ENCODE results near the gene SLC35F3.

Gene SLC35F3

DNA sequence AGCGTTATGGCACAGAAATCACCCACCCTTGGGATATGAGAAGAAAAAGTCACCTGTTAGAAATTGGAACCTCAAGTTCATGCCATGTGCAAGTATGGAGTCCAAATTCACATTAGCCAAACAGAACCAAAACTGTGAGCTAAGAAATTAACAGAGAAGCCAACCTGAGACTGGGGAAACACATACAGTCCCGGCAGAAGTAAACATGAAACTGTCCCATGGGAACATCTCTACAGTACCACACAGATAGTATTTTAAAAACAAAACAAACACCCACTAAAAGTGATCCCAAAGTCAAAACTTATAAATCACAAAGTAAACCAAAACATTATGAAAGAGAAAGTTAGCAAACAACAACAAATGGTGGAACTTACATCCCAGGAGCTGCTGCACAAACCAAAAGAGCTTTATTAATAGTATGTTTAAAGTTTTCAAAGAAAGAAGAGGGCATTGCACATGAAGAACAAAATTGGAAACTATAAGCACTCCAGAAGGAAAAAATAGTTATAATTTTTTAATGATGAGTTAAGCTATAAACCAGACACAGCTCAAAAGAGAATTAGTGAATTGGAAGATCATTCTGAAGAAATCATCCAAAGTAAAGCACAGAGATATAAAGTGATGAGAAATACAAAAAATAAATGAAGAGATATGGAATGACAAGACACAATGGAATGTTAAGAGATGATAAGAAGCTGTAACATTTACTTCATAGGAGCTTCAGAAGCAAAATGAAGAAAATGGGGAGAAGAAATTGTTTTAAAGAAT, 385.2 kb downstream of the SLC35F3 start:
- no peak for DNase-seq
- Histone ChIP-seq H3K4me1 (no peaks in the 10 kb centered on the region), H3K4me3 (no peak overlapping the region), H3K9me3 (peaks cover 0 to 11% (median 8%) of the 10 kb centered on the region in 3 donors), H3K27me3 (peaks cover 0 to 10% of the 10 kb centered on the region in 2 donors), H3K36me3 (no peaks in the 10 kb centered on the region), H3K27ac (no peak overlapping the region)
- no peak for TF ChIP-seq CTCF (IDR thresholded peaks at IDR 0.05)
- intact Hi-C loops (cut with DNase I; ENCODE audit: low total_unique reads) = no loop called here

DNA sequence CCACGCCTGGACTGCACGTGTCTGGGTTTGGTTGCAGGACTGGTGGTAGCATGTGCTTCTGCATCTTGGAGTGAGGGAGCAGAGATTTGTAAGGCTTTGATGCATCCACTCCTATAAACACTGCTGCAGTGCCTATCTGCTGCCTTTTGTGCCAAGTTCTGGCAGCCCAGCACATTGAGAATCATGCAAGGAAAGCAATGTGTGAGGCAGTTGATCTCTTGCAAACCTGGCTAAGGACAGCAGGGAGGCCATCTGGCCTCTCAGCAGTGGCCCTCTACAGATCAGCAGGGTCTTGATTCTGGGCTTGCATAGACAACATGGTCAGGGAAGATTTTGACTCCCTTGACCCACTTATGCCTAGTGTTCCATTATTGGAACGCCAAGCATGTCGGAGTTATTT, 387.5 kb downstream of the SLC35F3 start:
- Histone ChIP-seq H3K4me3 (no peak overlapping the region), H3K9me3 (peaks cover 0 to 11% (median 8%) of the 10 kb centered on the region in 3 donors), H3K27me3 (peaks cover 0 to 21% of the 10 kb centered on the region in 2 donors), H3K4me1 (no peaks in the 10 kb centered on the region), H3K36me3 (no peaks in the 10 kb centered on the region), H3K27ac (no peak overlapping the region)
- no peak for TF ChIP-seq CTCF (IDR thresholded peaks at IDR 0.05)
- no peak for DNase-seq
- intact Hi-C loops (cut with DNase I; ENCODE audit: low total_unique reads) = no loop called here

DNA sequence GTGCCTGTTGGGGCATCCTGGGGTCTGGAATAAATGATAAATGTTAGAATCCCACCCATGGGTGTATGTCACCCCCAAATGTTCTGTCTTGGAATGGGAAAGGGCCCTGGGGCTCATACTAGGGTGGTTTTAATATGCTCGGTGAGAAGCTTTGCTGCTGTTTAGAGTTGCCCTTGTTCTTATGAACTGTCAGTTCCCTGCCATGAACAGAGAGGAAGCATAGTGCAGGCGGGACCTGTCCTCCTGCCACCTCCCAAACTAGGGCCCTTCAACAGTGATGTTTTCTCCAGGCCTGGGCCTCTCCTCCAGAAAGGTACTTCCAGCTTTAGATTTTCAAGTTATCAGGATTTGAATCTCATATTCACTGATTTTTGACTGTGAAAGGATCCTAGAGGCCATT, 388.1 kb downstream of the SLC35F3 start:
- no peak for DNase-seq
- no peak for TF ChIP-seq CTCF (IDR thresholded peaks at IDR 0.05)

GRCh38 chr1:234294109-234294817, 389.8 kb downstream of the SLC35F3 start:
- Histone ChIP-seq H3K27me3 (peaks cover 0 to 21% of the 10 kb centered on the region in 2 donors), H3K36me3 (no peaks in the 10 kb centered on the region), H3K9me3 (peaks cover 0 to 11% (median 8%) of the 10 kb centered on the region in 3 donors), H3K4me3 (no peak overlapping the region), H3K27ac (no peak overlapping the region), H3K4me1 (no peaks in the 10 kb centered on the region)
- DNase-seq = no peak
- TF ChIP-seq CTCF (IDR thresholded peaks at IDR 0.05) = no peak
- intact Hi-C loops (cut with DNase I; ENCODE audit: low total_unique reads) = no loop called here

More for the DNA sequence above, 388.1 kb downstream of the SLC35F3 start:
- Histone ChIP-seq H3K27ac (no peak overlapping the region), H3K4me1 (no peaks in the 10 kb centered on the region), H3K27me3 (peaks cover 0 to 21% of the 10 kb centered on the region in 2 donors), H3K9me3 (peaks cover 0 to 11% (median 8%) of the 10 kb centered on the region in 3 donors), H3K4me3 (no peak overlapping the region), H3K36me3 (no peaks in the 10 kb centered on the region)
- intact Hi-C loops (cut with DNase I; ENCODE audit: low total_unique reads) = no loop called here

GRCh38 chr1:234295068-234295467, 390.6 kb downstream of the SLC35F3 start:
- Histone ChIP-seq H3K36me3 (no peaks in the 10 kb centered on the region), H3K4me3 (no peak overlapping the region), H3K9me3 (peaks cover 0 to 6% (median 5%) of the 10 kb centered on the region in 3 donors), H3K4me1 (no peaks in the 10 kb centered on the region), H3K27me3 (peaks cover 0 to 21% of the 10 kb centered on the region in 2 donors), H3K27ac (no peak overlapping the region)
- intact Hi-C loops (cut with DNase I; ENCODE audit: low total_unique reads) = no loop called here
- no peak for DNase-seq
- TF ChIP-seq CTCF (IDR thresholded peaks at IDR 0.05) = no peak
